SK-MEL-5 (cell line): ENCODE results near the gene TOPAZ1. TPM values are rescaled to one million over a fixed set of nuclear protein-coding genes. Genes with fewer than 3 reads are reported as not detected.

Experiments
- DNase-seq: peaks from one replicate; pipeline ENCODE4 v3.0.0-alpha.2; 2016; ENCODE audit warnings: low read depth, low spot score
- in situ Hi-C: cut with HindIII; loops from 2 replicates; pipeline ENCODE4 v1.10.0; 2016; ENCODE audit warnings: low sequenced_read_pairs, high pct_unique_total_duplicates, low pct_unique_long_range_greater_than_20kb
- total RNA-seq: library from RNA; depleted of rRNA; stranded (reverse); fragments of >200 nt; shearing (Covaris generic); gene quantifications from 2 replicates; pipeline ENCODE4 v1.2.3, GENCODE V29; 2014; rRNA removed

The TOPAZ1 gene
- total RNA-seq, 1 experiment from 2014 or later, result not detected

- no peak for DNase-seq
- in situ Hi-C loops, result no loop called here
These were observed 107.3 kb downstream of the TOPAZ1 start for GRCh38 chr3:44348993-44349392.

GRCh38 chr3:44353355-44353924 is 111.8 kb downstream of the TOPAZ1 start:
- DNase-seq, result no peak
- in situ Hi-C loops, result no loop called here

- in situ Hi-C loops, result no loop called here
- no peak for DNase-seq
These were observed 113.8 kb downstream of the TOPAZ1 start for GRCh38 chr3:44355362-44356033.

DNA sequence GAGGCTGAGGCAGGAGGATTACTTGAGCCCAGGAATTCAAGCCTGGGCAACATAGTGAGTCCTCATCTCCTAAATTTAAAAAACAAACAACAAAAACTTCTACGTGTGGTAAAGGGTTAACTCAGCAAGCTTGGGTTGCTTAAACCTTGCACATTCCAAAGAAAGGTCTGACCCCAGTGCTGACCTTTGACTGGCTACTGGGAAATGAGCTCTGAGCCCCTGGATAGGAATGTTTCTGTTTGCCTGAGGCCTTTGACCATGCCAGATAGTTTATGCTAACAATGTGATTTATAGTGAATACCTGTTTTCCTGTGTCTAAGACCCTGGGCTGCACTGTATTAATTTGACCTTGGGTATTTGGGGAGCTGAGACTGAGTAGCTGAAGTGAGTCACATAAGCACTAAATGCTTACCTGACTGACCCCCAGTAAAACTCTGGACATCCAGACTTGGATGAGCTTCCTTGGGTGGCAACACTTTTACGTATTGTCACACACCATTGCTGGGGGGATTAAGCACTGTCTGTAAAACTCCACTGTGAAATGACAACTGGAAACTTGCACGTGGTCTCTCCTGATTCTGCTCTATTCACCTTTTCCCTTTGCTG is 117.6 kb downstream of the TOPAZ1 start:
- no peak for DNase-seq
- in situ Hi-C loops, result no loop called here

DNA sequence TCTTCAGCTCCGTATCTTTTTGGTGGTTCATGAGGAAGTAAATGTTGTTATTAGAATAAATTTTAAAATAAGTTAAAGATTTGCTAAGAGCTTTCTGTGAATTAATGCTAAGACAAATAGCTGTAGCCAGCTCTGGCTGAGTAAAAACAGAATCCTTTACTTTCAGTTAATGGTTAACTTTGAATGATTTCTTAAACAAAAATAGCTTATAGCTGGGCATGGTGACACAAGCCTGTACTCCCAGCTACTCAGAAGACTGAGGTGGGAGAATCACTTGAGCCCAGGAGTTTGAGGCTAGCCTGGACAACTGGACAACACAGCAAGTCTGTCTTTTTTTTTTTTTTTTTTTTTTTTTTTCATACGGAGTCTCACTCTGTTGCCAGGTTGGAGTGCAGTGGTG is 121.9 kb downstream of the TOPAZ1 start:
- DNase-seq, result no peak
- in situ Hi-C loops, result no loop called here

DNA sequence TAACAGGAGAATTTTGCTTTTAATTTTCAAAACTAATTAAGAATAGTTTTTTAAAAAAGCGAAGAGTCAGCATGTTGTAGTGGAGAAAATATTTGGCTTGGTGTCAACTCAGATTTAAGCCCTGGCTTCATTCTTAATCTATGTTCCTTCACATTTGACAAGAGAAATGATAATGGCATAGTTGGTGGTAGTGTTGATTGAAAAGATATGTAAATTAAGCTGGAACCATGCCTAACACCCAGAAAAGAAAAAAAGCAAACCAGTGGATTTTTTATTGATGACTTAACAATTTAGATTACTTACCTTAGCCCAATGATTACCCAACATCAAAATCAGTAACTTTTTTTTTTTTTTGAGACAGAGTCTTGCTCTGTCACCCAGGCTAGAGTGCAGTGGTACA is 124.3 kb downstream of the TOPAZ1 start:
- in situ Hi-C loops, result no loop called here
- no peak for DNase-seq

- in situ Hi-C loops, result no loop called here
- no peak for DNase-seq
These were observed 133.8 kb downstream of the TOPAZ1 start for GRCh38 chr3:44375450-44375849.

Other genes with a start within 250 kb of the TOPAZ1 start
- 30.2 and 33.5 TPM in 2 replicates for gene TCAIM, start 96.9 kb downstream of the TOPAZ1 start, total RNA-seq
- gene ZNF445, start 235.8 kb downstream of the TOPAZ1 start, total RNA-seq, result 3.2 and 4.5 TPM in 2 replicates